HG03565 (cell line): ENCODE data around the gene GPC3.

Experiments used
- ATAC-seq: cut with Tn5 transposase; IDR thresholded peaks from one replicate; pipeline ENCODE4 v1.9.1; 2021; ENCODE audit warnings: mild to moderate bottlenecking, moderate library complexity; ENCODE audit not compliant: unreplicated experiment

Gene GPC3

GRCh38 chrX:133971586-133971985 lies 13.8 kb downstream of the GPC3 start:
- ATAC-seq: no peak

- no peak for ATAC-seq
Observed at GRCh38 chrX:133970076-133970475, 15.3 kb downstream of the GPC3 start.

GRCh38 chrX:133969191-133969590 lies 16.2 kb downstream of the GPC3 start:
- no peak for ATAC-seq

- no peak for ATAC-seq
Observed at GRCh38 chrX:133968109-133968508, 17.3 kb downstream of the GPC3 start.

- no peak for ATAC-seq
Observed at GRCh38 chrX:133966199-133966598, 19.2 kb downstream of the GPC3 start.

GRCh38 chrX:133965321-133965720 lies 20.1 kb downstream of the GPC3 start:
- no peak for ATAC-seq

GRCh38 chrX:133961046-133961445 lies 24.3 kb downstream of the GPC3 start:
- no peak for ATAC-seq

- no peak for ATAC-seq
Observed at GRCh38 chrX:133959972-133960371, 25.4 kb downstream of the GPC3 start.

GRCh38 chrX:133958997-133959688 lies 26.3 kb downstream of the GPC3 start:
- no peak for ATAC-seq

GRCh38 chrX:133956570-133957340 lies 28.6 kb downstream of the GPC3 start:
- ATAC-seq: no peak

GRCh38 chrX:133953785-133954355 lies 31.5 kb downstream of the GPC3 start:
- ATAC-seq: no peak

- ATAC-seq: no peak
Observed at GRCh38 chrX:133953078-133953477, 32.3 kb downstream of the GPC3 start.

GRCh38 chrX:133951098-133951497 lies 34.3 kb downstream of the GPC3 start:
- ATAC-seq: no peak

- ATAC-seq: no peak
Observed at GRCh38 chrX:133950214-133950613, 35.2 kb downstream of the GPC3 start.

- no peak for ATAC-seq
Observed at GRCh38 chrX:133948895-133949294, 36.5 kb downstream of the GPC3 start.

GRCh38 chrX:133947996-133948395 lies 37.4 kb downstream of the GPC3 start:
- no peak for ATAC-seq

- ATAC-seq: no peak
Observed at GRCh38 chrX:133947022-133947421, 38.4 kb downstream of the GPC3 start.

- no peak for ATAC-seq
Observed at GRCh38 chrX:133943507-133943906, 41.9 kb downstream of the GPC3 start.

- no peak for ATAC-seq
Observed at GRCh38 chrX:133939655-133940302, 45.6 kb downstream of the GPC3 start.

- no peak for ATAC-seq
Observed at GRCh38 chrX:133938530-133938929, 46.9 kb downstream of the GPC3 start.

GRCh38 chrX:133937022-133937421 lies 48.4 kb downstream of the GPC3 start:
- no peak for ATAC-seq

- no peak for ATAC-seq
Observed at GRCh38 chrX:133935076-133935475, 50.3 kb downstream of the GPC3 start.
